Right lobe of liver (tissue), 6 donors: Measurements from ENCODE around the gene PPP4R4. TPM values are rescaled to one million over a fixed set of nuclear protein-coding genes. Genes with fewer than 3 reads are reported as not detected.
"Not testable (repeated sequence)": the region's sequence is repeated elsewhere in the genome, so short reads cannot be mapped to it uniquely, and the experiment has no call there.

Source experiments
- ATAC-seq, 4 donors: fragments of 200-7000 bp; cut with Tn5 transposase; one replicate each; pipeline ENCODE4 v1.9.1; 2020; ENCODE audit warnings: mild to moderate bottlenecking in 4 of 4, moderate library complexity in 4 of 4
- DNase-seq, 3 donors: peaks; one replicate each; pipeline ENCODE4 v3.0.0-alpha.2; 2020
- H3K27ac ChIP-seq, 3 donors: fragments of 200-600 bp; one replicate each; pipeline ENCODE4 v1.8.0; 2022
- H3K27me3 ChIP-seq, 2 donors: fragments of 200-600 bp; one replicate each; pipeline ENCODE4 v1.8.0; 2022
- H3K36me3 ChIP-seq, 4 donors: fragments of 200-600 bp; sonication (generic) in 1 of 4; one replicate each; pipeline versions ENCODE4 v1.5.1 to v1.8.0; 2017 to 2022; ENCODE audit warnings: control low read depth in 1 of 4
- H3K4me1 ChIP-seq, 4 donors: fragments of 200-600 bp; sonication (generic) in 1 of 4; one replicate each; pipeline versions ENCODE4 v1.5.1 to v1.8.0; 2017 to 2022; ENCODE audit warnings: control low read depth in 1 of 4
- H3K4me3 ChIP-seq, 3 donors: fragments of 200-600 bp; one replicate each; pipeline ENCODE4 v1.8.0; 2022
- H3K9me3 ChIP-seq, 4 donors: fragments of 200-600 bp; sonication (generic) in 1 of 4; one replicate each; pipeline versions ENCODE4 v1.5.1 to v1.8.0; 2017 to 2022; ENCODE audit warnings: control low read depth in 1 of 4
- CTCF ChIP-seq, 4 donors: fragments of 200-600 bp in 3 of 4; fragments of 450-650 bp in 1 of 4; IDR thresholded peaks; one replicate each; pipeline versions ENCODE4 v1.5.1 to v1.8.0; 2016 to 2022; ENCODE audit warnings: antibody characterized with exemption in 4 of 4, mild to moderate bottlenecking in 2 of 4
- POLR2A ChIP-seq: fragments of 450-650 bp; IDR thresholded peaks from one replicate; pipeline ENCODE4 v1.6.1; 2017; ENCODE audit warnings: antibody characterized with exemption, mild to moderate bottlenecking
- WGBS: methylation state at CpG from one replicate; pipeline ENCODE4 v1.1.6; 2018; ENCODE audit warnings: low coverage, low lambda C conversion rate; ENCODE audit not compliant: insufficient coverage; ENCODE audit errors: missing lambda C conversion rate; 5-methylcytosine and 5-hydroxymethylcytosine counted together
- intact Hi-C, 2 donors: fragments of 100-400 bp; cut with DNase I; formaldehyde crosslinking; loops; one replicate each; pipeline versions ENCODE4 v1.11.2 to v1.14.1; 2022
- total RNA-seq, 6 experiments: library from RNA; depleted of rRNA in 2 of 6; stranded (reverse); fragments of >200 nt in 2 of 6; fragmentation: NEBNext Ultra II Directional in 3 of 6; extraction: Animal tissue kit (Norgen Biotek cat#: 25700) in 3 of 6; gene quantifications; one replicate each; pipeline versions ENCODE4 v1.1.0 to v1.2.4, GENCODE V29; 2016 to 2023
- donor health status: DM: no; HTN: yes; CAD: no.
- donor health status: DM: no; HTN: no; CAD: no.
- donor health status: DM: no; HTN: no; CAD: no.
- donor health status: DM: no; HTN: yes; CAD: no.
- donor health status: DM: no; HTN: yes; CAD: no.

Gene PPP4R4
- total RNA-seq, 6 experiments from 2014 or later, result 0.26 to 4.1 (median 1.2) TPM

GRCh38 chr14:94239406-94239805, 65.3 kb downstream of the PPP4R4 start:
- ATAC-seq (no peak), DNase-seq (no peak)
- TF ChIP-seq CTCF (IDR thresholded peaks at IDR 0.05) (no peak), POLR2A (no peak)
- Histone ChIP-seq H3K4me3 (no peak overlapping the region), H3K27me3 (no peaks in the 10 kb centered on the region), H3K27ac (no peak overlapping the region), H3K4me1 (no peaks in the 10 kb centered on the region), H3K9me3 (no peaks in the 10 kb centered on the region), H3K36me3 (no peaks in the 10 kb centered on the region)
- 91% methylated on average over 2 of the region's 2 CpGs for WGBS
- intact Hi-C loops, result no loop called here

- ATAC-seq, result no peak
- Histone ChIP-seq H3K27ac (no peak overlapping the region), H3K9me3 (no peaks in the 10 kb centered on the region), H3K4me3 (no peak overlapping the region), H3K27me3 (no peaks in the 10 kb centered on the region), H3K36me3 (no peaks in the 10 kb centered on the region), H3K4me1 (no peaks in the 10 kb centered on the region)
- TF ChIP-seq POLR2A, result no peak
- no peak for TF ChIP-seq CTCF (IDR thresholded peaks at IDR 0.05)
- intact Hi-C loops, result no loop called here
- no peak for DNase-seq
- 79% methylated on average over 2 of the region's 2 CpGs for WGBS
Measured at GRCh38 chr14:94244182-94244581, 70.1 kb downstream of the PPP4R4 start.

GRCh38 chr14:94264195-94264594, 90.1 kb downstream of the PPP4R4 start:
- H3K27ac ChIP-seq, H3K9me3 ChIP-seq, intact Hi-C loops, ATAC-seq, H3K4me1 ChIP-seq, H3K4me3 ChIP-seq, H3K36me3 ChIP-seq, DNase-seq, H3K27me3 ChIP-seq: not testable (repeated sequence)
- WGBS, result 58% methylated on average over 3 of the region's 3 CpGs

- 80% methylated on average over 1 of the region's 1 CpG for WGBS
Measured at GRCh38 chr14:94267352-94267751, 93.2 kb downstream of the PPP4R4 start.

GRCh38 chr14:94268582-94268981, 94.5 kb downstream of the PPP4R4 start:
- H3K9me3 ChIP-seq, H3K36me3 ChIP-seq, H3K4me1 ChIP-seq, H3K27ac ChIP-seq, DNase-seq, intact Hi-C loops, ATAC-seq, H3K27me3 ChIP-seq, H3K4me3 ChIP-seq: not testable (repeated sequence)
- 88% methylated on average over 7 of the region's 7 CpGs for WGBS

More at GRCh38 chr14:94267352-94267751, 93.2 kb downstream of the PPP4R4 start:
- ATAC-seq (no peak), DNase-seq (no peak)
- Histone ChIP-seq H3K9me3 (no peaks in the 10 kb centered on the region), H3K4me3 (no peak overlapping the region), H3K4me1 (no peaks in the 10 kb centered on the region), H3K36me3 (no peaks in the 10 kb centered on the region), H3K27ac (no peak overlapping the region), H3K27me3 (no peaks in the 10 kb centered on the region)
- intact Hi-C loops, result no loop called here
- no peak for TF ChIP-seq CTCF (IDR thresholded peaks at IDR 0.05)
- no peak for TF ChIP-seq POLR2A

GRCh38 chr14:94269156-94269555, 95.0 kb downstream of the PPP4R4 start:
- Histone ChIP-seq H3K9me3 (no peaks in the 10 kb centered on the region), H3K27ac (no peak overlapping the region), H3K4me3 (no peak overlapping the region), H3K27me3 (no peaks in the 10 kb centered on the region), H3K4me1 (no peaks in the 10 kb centered on the region), H3K36me3 (no peaks in the 10 kb centered on the region)
- intact Hi-C loops, result no loop called here
- 79% methylated on average over 10 of the region's 10 CpGs for WGBS
- TF ChIP-seq CTCF (IDR thresholded peaks at IDR 0.05) (no peak), POLR2A (no peak)
- DNase-seq (no peak), ATAC-seq (no peak)
